ENCODE data around the gene PTPRM.

Gene PTPRM

DNA sequence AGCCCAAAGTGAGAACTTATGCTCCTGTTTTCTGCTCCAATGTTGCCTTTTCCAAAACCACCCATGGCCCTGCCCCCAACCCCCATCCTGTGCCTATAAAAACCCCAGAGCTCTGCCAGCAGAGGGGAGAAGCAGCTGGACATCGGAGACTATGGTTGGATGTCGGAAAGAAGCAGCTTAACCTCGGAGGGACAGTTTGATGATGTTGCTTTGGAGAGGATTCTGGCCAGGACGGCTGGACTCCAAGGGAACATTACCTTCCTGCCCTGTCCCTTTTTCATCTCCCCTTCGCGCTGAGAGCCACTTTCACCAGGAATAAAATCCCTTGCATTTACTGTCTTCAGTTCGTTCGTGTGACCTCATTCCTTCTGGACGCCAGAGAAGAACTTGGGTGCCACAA, 158.4 kb downstream of the PTPRM start:
- no peak overlapping the region for H3K4me2 ChIP-seq (ENCODE audit: low read length, poor library complexity, severe bottlenecking)
- no peak overlapping the region for H3K23ac ChIP-seq (ENCODE audit: low read length in 2 of 2)
- H3K36me3 ChIP-seq (ENCODE audit: control insufficient read depth in 1 of 2, insufficient read depth in 2 of 2, low read depth in 1 of 2, low read length in 2 of 2): peaks cover 0 to 5% of the 10 kb centered on the region in 2 experiments
- H4K8ac ChIP-seq (ENCODE audit: low read length): no peak overlapping the region
- H2AFZ ChIP-seq (ENCODE audit: low read depth, low read length): no peak overlapping the region
- DNase-seq: no peak
- no peak overlapping the region for H3K27ac ChIP-seq (ENCODE audit: low read length, poor library complexity, severe bottlenecking)
- WGBS: 85% methylated on average over 7 of the region's 9 CpGs
- peaks cover 10% of the 10 kb centered on the region for H3K4me1 ChIP-seq (ENCODE audit: control insufficient read depth, insufficient read depth, low read depth, low read length)
- H4K91ac ChIP-seq (ENCODE audit: low read length): no peak overlapping the region
- no peak overlapping the region for H2BK15ac ChIP-seq (ENCODE audit: low read depth, poor library complexity, severe bottlenecking)
- H2BK5ac ChIP-seq (ENCODE audit: low read depth, low read length, poor library complexity, severe bottlenecking): no peak overlapping the region
- no peak overlapping the region for H2BK12ac ChIP-seq (ENCODE audit: low read length in 2 of 2)
- no peak overlapping the region for H2BK120ac ChIP-seq (ENCODE audit: low read depth, low read length)
- peaks cover 16% of the 10 kb centered on the region for H3K79me1 ChIP-seq (replicated peaks; ENCODE audit: low read length, poor library complexity, severe bottlenecking)
- H3K4ac ChIP-seq (ENCODE audit: low read depth in 1 of 2, low read length in 2 of 2): no peak overlapping the region
- H3K9ac ChIP-seq (ENCODE audit: low read length): no peak overlapping the region
- H3K9me3 ChIP-seq (ENCODE audit: control insufficient read depth, low read length): no peaks in the 10 kb centered on the region
- H3K4me3 ChIP-seq (ENCODE audit: insufficient read depth in 1 of 2, low read depth in 1 of 2, low read length in 2 of 2): no peak overlapping the region
- H3K18ac ChIP-seq (ENCODE audit: low read depth in 1 of 2, low read length in 2 of 2): no peak overlapping the region
- no peaks in the 10 kb centered on the region for H3K27me3 ChIP-seq (ENCODE audit: control insufficient read depth in 1 of 2, insufficient read depth in 1 of 2, low read length in 2 of 2)
- H3K14ac ChIP-seq (ENCODE audit: low read length in 2 of 2): no peak overlapping the region
- peak overlapping the region; percentile 2 for H2AK5ac ChIP-seq (ENCODE audit: low read length, severe bottlenecking)

DNA sequence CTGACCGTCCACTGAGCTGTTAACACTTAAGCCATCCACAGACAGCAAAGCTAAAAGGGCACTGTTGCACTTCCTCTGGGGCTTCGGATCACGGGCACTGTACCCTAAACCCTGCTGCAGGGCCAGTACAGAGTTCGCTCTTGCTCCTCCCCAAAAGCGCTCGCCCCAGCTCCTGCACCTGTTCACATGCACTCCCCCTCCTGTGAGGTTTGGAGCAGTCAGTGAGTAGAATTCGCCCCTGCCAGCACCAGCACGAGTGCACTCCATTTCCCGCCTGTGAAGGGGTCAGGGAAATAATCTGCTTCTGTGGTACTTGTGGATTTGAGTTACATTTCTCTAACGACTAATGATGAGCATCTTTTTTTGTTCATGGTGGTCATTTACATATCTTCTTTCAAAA, 158.8 kb downstream of the PTPRM start:
- peaks cover 10% of the 10 kb centered on the region for H3K4me1 ChIP-seq (ENCODE audit: control insufficient read depth, insufficient read depth, low read depth, low read length)
- no peak overlapping the region for H2BK120ac ChIP-seq (ENCODE audit: low read depth, low read length)
- no peak overlapping the region for H2BK5ac ChIP-seq (ENCODE audit: low read depth, low read length, poor library complexity, severe bottlenecking)
- no peak overlapping the region for H2BK12ac ChIP-seq (ENCODE audit: low read length in 2 of 2)
- H3K4me2 ChIP-seq (ENCODE audit: low read length, poor library complexity, severe bottlenecking): no peak overlapping the region
- no peak overlapping the region for H3K4ac ChIP-seq (ENCODE audit: low read depth in 1 of 2, low read length in 2 of 2)
- no peak overlapping the region for H2BK15ac ChIP-seq (ENCODE audit: low read depth, poor library complexity, severe bottlenecking)
- no peak overlapping the region for H2AK5ac ChIP-seq (ENCODE audit: low read length, severe bottlenecking)
- no peak overlapping the region for H3K18ac ChIP-seq (ENCODE audit: low read depth in 1 of 2, low read length in 2 of 2)
- H2AFZ ChIP-seq (ENCODE audit: low read depth, low read length): no peak overlapping the region
- H3K4me3 ChIP-seq (ENCODE audit: insufficient read depth in 1 of 2, low read depth in 1 of 2, low read length in 2 of 2): no peak overlapping the region
- no peak overlapping the region for H3K23ac ChIP-seq (ENCODE audit: low read length in 2 of 2)
- H3K9me3 ChIP-seq (ENCODE audit: control insufficient read depth, low read length): no peaks in the 10 kb centered on the region
- DNase-seq: no peak
- no peak overlapping the region for H3K14ac ChIP-seq (ENCODE audit: low read length in 2 of 2)
- H4K91ac ChIP-seq (ENCODE audit: low read length): no peak overlapping the region
- H3K27me3 ChIP-seq (ENCODE audit: control insufficient read depth in 1 of 2, insufficient read depth in 1 of 2, low read length in 2 of 2): no peaks in the 10 kb centered on the region
- H3K27ac ChIP-seq (ENCODE audit: low read length, poor library complexity, severe bottlenecking): no peak overlapping the region
- peaks cover 16% of the 10 kb centered on the region for H3K79me1 ChIP-seq (replicated peaks; ENCODE audit: low read length, poor library complexity, severe bottlenecking)
- 93% methylated on average over 9 of the region's 10 CpGs for WGBS
- H3K9ac ChIP-seq (ENCODE audit: low read length): no peak overlapping the region
- no peak overlapping the region for H4K8ac ChIP-seq (ENCODE audit: low read length)
- H3K36me3 ChIP-seq (ENCODE audit: control insufficient read depth in 1 of 2, insufficient read depth in 2 of 2, low read depth in 1 of 2, low read length in 2 of 2): peaks cover 0 to 5% of the 10 kb centered on the region in 2 experiments

DNA sequence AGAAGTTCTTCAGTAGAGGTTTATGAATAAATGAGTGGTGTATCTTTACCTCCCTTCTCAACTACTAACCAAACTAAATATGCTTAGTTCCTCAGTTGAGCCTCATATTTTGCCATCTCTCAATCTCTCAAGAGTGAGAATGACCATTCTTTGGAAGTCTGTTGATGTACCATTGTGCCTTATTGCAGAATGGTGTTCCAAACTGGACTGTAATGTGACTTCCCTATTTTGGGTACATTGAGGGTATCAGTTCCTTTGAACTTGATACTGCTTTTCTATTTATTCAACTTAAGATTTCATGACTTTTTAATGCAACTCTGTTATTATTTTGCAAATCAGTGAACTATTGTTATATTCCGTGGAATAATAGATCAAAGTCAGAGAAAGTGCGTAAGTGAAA, 159.4 kb downstream of the PTPRM start:
- H3K18ac ChIP-seq (ENCODE audit: low read depth in 1 of 2, low read length in 2 of 2): no peak overlapping the region
- no peak overlapping the region for H3K4ac ChIP-seq (ENCODE audit: low read depth in 1 of 2, low read length in 2 of 2)
- H3K9me3 ChIP-seq (ENCODE audit: control insufficient read depth, low read length): no peaks in the 10 kb centered on the region
- H3K4me1 ChIP-seq (ENCODE audit: control insufficient read depth, insufficient read depth, low read depth, low read length): peaks cover 10% of the 10 kb centered on the region
- H3K9ac ChIP-seq (ENCODE audit: low read length): no peak overlapping the region
- no CpG with 5 or more reads among the region's 2 CpGs for WGBS
- no peaks in the 10 kb centered on the region for H3K27me3 ChIP-seq (ENCODE audit: control insufficient read depth in 1 of 2, insufficient read depth in 1 of 2, low read length in 2 of 2)
- no peak overlapping the region for H3K27ac ChIP-seq (ENCODE audit: low read length, poor library complexity, severe bottlenecking)
- no peak overlapping the region for H2BK5ac ChIP-seq (ENCODE audit: low read depth, low read length, poor library complexity, severe bottlenecking)
- H3K4me3 ChIP-seq (ENCODE audit: insufficient read depth in 1 of 2, low read depth in 1 of 2, low read length in 2 of 2): no peak overlapping the region
- H2BK120ac ChIP-seq (ENCODE audit: low read depth, low read length): no peak overlapping the region
- H4K91ac ChIP-seq (ENCODE audit: low read length): no peak overlapping the region
- no peak overlapping the region for H2BK12ac ChIP-seq (ENCODE audit: low read length in 2 of 2)
- no peak overlapping the region for H3K14ac ChIP-seq (ENCODE audit: low read length in 2 of 2)
- no peak overlapping the region for H3K4me2 ChIP-seq (ENCODE audit: low read length, poor library complexity, severe bottlenecking)
- H4K8ac ChIP-seq (ENCODE audit: low read length): no peak overlapping the region
- no peak overlapping the region for H2AFZ ChIP-seq (ENCODE audit: low read depth, low read length)
- H2AK5ac ChIP-seq (ENCODE audit: low read length, severe bottlenecking): no peak overlapping the region
- H3K36me3 ChIP-seq (ENCODE audit: control insufficient read depth in 1 of 2, insufficient read depth in 2 of 2, low read depth in 1 of 2, low read length in 2 of 2): peaks cover 0 to 5% of the 10 kb centered on the region in 2 experiments
- H3K79me1 ChIP-seq (replicated peaks; ENCODE audit: low read length, poor library complexity, severe bottlenecking): peaks cover 16% of the 10 kb centered on the region
- H2BK15ac ChIP-seq (ENCODE audit: low read depth, poor library complexity, severe bottlenecking): no peak overlapping the region
- no peak overlapping the region for H3K23ac ChIP-seq (ENCODE audit: low read length in 2 of 2)
- DNase-seq: no peak

DNA sequence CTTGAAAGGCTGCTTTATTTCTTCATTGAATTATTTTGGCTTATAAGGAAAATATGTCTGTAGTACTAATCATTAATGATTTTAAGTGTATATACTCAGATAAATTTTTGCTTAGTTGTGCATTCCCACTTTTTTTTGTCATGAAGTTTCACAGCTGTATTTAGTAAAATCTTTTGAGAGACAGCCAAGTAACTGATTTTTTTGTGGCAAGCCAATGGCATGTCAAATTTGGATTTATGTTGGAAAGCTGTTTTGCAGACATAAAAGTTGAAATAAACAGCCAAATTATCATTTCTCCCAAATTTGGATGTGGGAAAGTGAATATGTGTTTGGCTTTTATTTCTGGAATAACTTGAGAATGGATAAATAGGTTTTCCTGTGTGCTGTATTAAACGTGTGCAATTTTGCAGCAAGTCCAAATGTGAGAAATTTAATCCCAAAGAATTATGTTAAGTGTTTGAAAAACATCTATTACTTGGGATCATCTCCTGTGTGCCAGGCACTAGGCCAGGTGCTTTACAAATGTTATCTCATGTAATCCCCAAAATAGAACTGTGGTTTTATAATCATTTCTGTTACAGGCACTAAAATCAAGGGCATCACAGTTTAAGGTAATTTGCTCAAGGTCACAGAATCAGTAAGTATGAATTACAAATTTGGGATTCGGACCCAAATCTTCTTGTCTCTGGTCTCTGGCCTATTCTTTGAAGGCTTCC, 160.4 kb downstream of the PTPRM start:
- Histone ChIP-seq H3K9ac (ENCODE audit: low read length) (peak overlapping the region; percentile 30), H3K18ac (ENCODE audit: low read depth in 1 of 2, low read length in 2 of 2) (no peak overlapping the region), H3K9me3 (ENCODE audit: control insufficient read depth, low read length) (no peaks in the 10 kb centered on the region), H3K23ac (ENCODE audit: low read length in 2 of 2) (no peak overlapping the region), H2AK5ac (ENCODE audit: low read length, severe bottlenecking) (no peak overlapping the region), H2AFZ (ENCODE audit: low read depth, low read length) (no peak overlapping the region), H2BK5ac (ENCODE audit: low read depth, low read length, poor library complexity, severe bottlenecking) (no peak overlapping the region), H2BK15ac (ENCODE audit: low read depth, poor library complexity, severe bottlenecking) (no peak overlapping the region), H3K79me1 (replicated peaks; ENCODE audit: low read length, poor library complexity, severe bottlenecking) (peaks cover 19% of the 10 kb centered on the region), H3K27me3 (ENCODE audit: control insufficient read depth in 1 of 2, insufficient read depth in 1 of 2, low read length in 2 of 2) (no peaks in the 10 kb centered on the region), H2BK12ac (ENCODE audit: low read length in 2 of 2) (no peak overlapping the region), H2BK120ac (ENCODE audit: low read depth, low read length) (no peak overlapping the region), H3K27ac (ENCODE audit: low read length, poor library complexity, severe bottlenecking) (no peak overlapping the region), H3K4ac (ENCODE audit: low read depth in 1 of 2, low read length in 2 of 2) (no peak overlapping the region), H3K4me2 (ENCODE audit: low read length, poor library complexity, severe bottlenecking) (no peak overlapping the region), H3K4me3 (ENCODE audit: insufficient read depth in 1 of 2, low read depth in 1 of 2, low read length in 2 of 2) (no peak overlapping the region), H4K91ac (ENCODE audit: low read length) (no peak overlapping the region), H3K36me3 (ENCODE audit: control insufficient read depth in 1 of 2, insufficient read depth in 2 of 2, low read depth in 1 of 2, low read length in 2 of 2) (peaks cover 0 to 5% of the 10 kb centered on the region in 2 experiments), H3K14ac (ENCODE audit: low read length in 2 of 2) (no peak overlapping the region), H4K8ac (ENCODE audit: low read length) (no peak overlapping the region), H3K4me1 (ENCODE audit: control insufficient read depth, insufficient read depth, low read depth, low read length) (peaks cover 11% of the 10 kb centered on the region)
- DNase-seq: no peak
- 100% methylated on average over 2 of the region's 2 CpGs for WGBS

All from mesenchymal stem cell (in vitro differentiated cells and primary cell).